Stomach (tissue), 4 donors: ENCODE results near the gene KIF18B.

Source experiments
- CTCF ChIP-seq, 7 experiments: fragments of 450-650 bp in 4 of 7; fragments of 200-600 bp in 3 of 7; sonication (generic) in 3 of 7; IDR thresholded peaks; one replicate each; pipeline ENCODE4 v1.5.1; 2016 to 2019; ENCODE audit warnings: antibody characterized with exemption in 7 of 7, control low read depth in 2 of 7, mild to moderate bottlenecking in 1 of 7
- POLR2AphosphoS5 ChIP-seq, 3 donors: sonication (generic); formaldehyde crosslinking; IDR thresholded peaks; one replicate each; pipeline ENCODE4 v1.6.1; 2016; ENCODE audit warnings: antibody characterized with exemption in 3 of 3

GRCh38 chr17:44921122-44921882 lies 26.3 kb downstream of the KIF18B start:
- TF ChIP-seq CTCF (IDR thresholded peaks at IDR 0.05) = no peak
- TF ChIP-seq POLR2AphosphoS5 (IDR thresholded peaks at IDR 0.05) = no peak
